Measurements from ENCODE around the gene POLQ.
"Not testable (repeated sequence)": the region's sequence is repeated elsewhere in the genome, so short reads cannot be mapped to it uniquely, and the experiment has no call there.

DNA sequence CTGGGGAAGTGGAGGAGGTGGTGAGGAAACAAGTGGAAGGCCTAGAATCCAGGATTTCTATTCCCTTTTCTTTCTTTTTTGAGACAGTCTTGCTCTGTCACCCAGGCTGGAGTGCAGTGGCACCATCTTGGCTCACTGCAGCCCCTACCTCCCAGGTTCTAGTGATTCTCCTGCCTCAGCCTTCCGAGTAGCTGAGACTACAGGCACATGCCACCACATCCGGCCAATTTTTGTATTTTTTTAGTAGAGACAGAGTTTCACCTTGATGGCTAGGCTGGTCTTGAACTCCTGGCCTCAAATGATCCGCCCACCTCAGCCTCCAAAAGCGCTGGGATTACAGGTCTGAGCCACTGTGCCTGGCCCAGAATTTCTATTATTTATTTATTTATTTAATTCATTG, 48.0 kb upstream of the POLQ start:
- TF ChIP-seq, protein P1, sequence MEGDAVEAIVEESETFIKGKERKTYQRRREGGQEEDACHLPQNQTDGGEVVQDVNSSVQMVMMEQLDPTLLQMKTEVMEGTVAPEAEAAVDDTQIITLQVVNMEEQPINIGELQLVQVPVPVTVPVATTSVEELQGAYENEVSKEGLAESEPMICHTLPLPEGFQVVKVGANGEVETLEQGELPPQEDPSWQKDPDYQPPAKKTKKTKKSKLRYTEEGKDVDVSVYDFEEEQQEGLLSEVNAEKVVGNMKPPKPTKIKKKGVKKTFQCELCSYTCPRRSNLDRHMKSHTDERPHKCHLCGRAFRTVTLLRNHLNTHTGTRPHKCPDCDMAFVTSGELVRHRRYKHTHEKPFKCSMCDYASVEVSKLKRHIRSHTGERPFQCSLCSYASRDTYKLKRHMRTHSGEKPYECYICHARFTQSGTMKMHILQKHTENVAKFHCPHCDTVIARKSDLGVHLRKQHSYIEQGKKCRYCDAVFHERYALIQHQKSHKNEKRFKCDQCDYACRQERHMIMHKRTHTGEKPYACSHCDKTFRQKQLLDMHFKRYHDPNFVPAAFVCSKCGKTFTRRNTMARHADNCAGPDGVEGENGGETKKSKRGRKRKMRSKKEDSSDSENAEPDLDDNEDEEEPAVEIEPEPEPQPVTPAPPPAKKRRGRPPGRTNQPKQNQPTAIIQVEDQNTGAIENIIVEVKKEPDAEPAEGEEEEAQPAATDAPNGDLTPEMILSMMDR (IDR thresholded peaks at IDR 0.05 in 4 of 5, conservative IDR thresholded peaks at IDR 0.05 in 1 of 5): not testable (repeated sequence)
- not testable (repeated sequence) for TF ChIP-seq POLR2A (IDR thresholded peaks at IDR 0.05)

Measured in gastrocnemius medialis (tissue), 4 donors.